OCI-LY1 (cell line): ENCODE data around the gene MECR.
A peak's percentile ranks its signal among the peaks of the same experiment; 100 is the strongest.

Source experiments
- H2AFZ ChIP-seq: fragments of 200-600 bp; sonication (generic), shearing (Covaris generic); 2 replicates; pipeline ENCODE4 v1.6.0; 2014; ENCODE audit warnings: antibody characterized with exemption, mild to moderate bottlenecking, low read length
- H3F3A ChIP-seq: fragments of 200-600 bp; sonication (generic), shearing (Covaris generic); 2 replicates; pipeline ENCODE4 v1.6.0; 2014; ENCODE audit warnings: mild to moderate bottlenecking, antibody characterized with exemption, low read length, moderate library complexity; ENCODE audit not compliant: insufficient read depth
- H3K27ac ChIP-seq: fragments of 200-600 bp; sonication (generic); 2 replicates; pipeline ENCODE4 v1.5.1; 2014; ENCODE audit warnings: low read length, mixed run types, mild to moderate bottlenecking, low read depth; ENCODE audit not compliant: poor library complexity, severe bottlenecking
- H3K27me3 ChIP-seq: fragments of 200-600 bp; sonication (generic); 2 replicates; pipeline ENCODE4 v1.6.0; 2014; ENCODE audit warnings: antibody characterized with exemption, mild to moderate bottlenecking, low read length, moderate library complexity; ENCODE audit not compliant: insufficient read depth
- H3K36me3 ChIP-seq: fragments of 200-600 bp; sonication (generic); 2 replicates; pipeline ENCODE4 v1.6.1; 2014; ENCODE audit warnings: mild to moderate bottlenecking, antibody characterized with exemption, low read length, moderate library complexity, mixed read lengths; ENCODE audit not compliant: insufficient read depth
- H3K4me1 ChIP-seq: fragments of 200-600 bp; sonication (generic); 2 replicates; pipeline ENCODE4 v1.5.1; 2014; ENCODE audit warnings: mild to moderate bottlenecking, low read length, moderate library complexity; ENCODE audit not compliant: insufficient read depth, severe bottlenecking
- H3K4me2 ChIP-seq: fragments of 200-600 bp; sonication (generic), shearing (Covaris generic); 2 replicates; pipeline ENCODE4 v1.6.1; 2014; ENCODE audit warnings: low read length
- H3K4me3 ChIP-seq: fragments of 200-600 bp; sonication (generic); 2 replicates; pipeline ENCODE4 v1.5.1; 2014; ENCODE audit warnings: low read length, low read depth, mild to moderate bottlenecking, mixed read lengths; ENCODE audit not compliant: poor library complexity, severe bottlenecking
- H3K79me2 ChIP-seq: fragments of 200-600 bp; shearing (Covaris generic); 2 replicates; pipeline ENCODE4 v1.6.1; 2016; ENCODE audit warnings: mixed run types, low read length, mixed read lengths; ENCODE audit not compliant: insufficient read depth
- H3K9ac ChIP-seq: fragments of 200-600 bp; sonication (generic), shearing (Covaris generic); 2 replicates; pipeline ENCODE4 v1.6.1; 2014; ENCODE audit warnings: mild to moderate bottlenecking, low read length, mixed read lengths
- H3K9me2 ChIP-seq: fragments of 200-600 bp; sonication (generic), shearing (Covaris generic); 2 replicates; pipeline ENCODE4 v1.6.1; 2014; ENCODE audit warnings: low read depth, mild to moderate bottlenecking, low read length, mixed read lengths
- H3K9me3 ChIP-seq: fragments of 200-600 bp; shearing (Covaris generic); 2 replicates; pipeline ENCODE4 v1.6.1; 2014; ENCODE audit warnings: low read length, mixed read lengths
- H4K20me1 ChIP-seq: fragments of 200-600 bp; sonication (generic), shearing (Covaris generic); 2 replicates; pipeline ENCODE4 v1.6.0; 2016; ENCODE audit warnings: mild to moderate bottlenecking, low read length; ENCODE audit not compliant: insufficient read depth
- CTCF ChIP-seq: fragments of 200-600 bp; sonication (generic), shearing (Covaris generic); IDR thresholded peaks from 2 replicates; pipeline ENCODE4 v1.5.1; 2017; ENCODE audit warnings: mild to moderate bottlenecking, antibody characterized with exemption, low read length, moderate library complexity, mixed read lengths
- EZH2 ChIP-seq: fragments of 200-600 bp; sonication (generic), shearing (Covaris generic); IDR thresholded peaks from 2 replicates; pipeline ENCODE4 v1.8.0; 2017; ENCODE audit warnings: borderline replicate concordance, mixed run types, mild to moderate bottlenecking, antibody characterized with exemption, low read length, moderate library complexity, mixed read lengths

The MECR gene

GRCh38 chr1:29179641-29180184, 51.0 kb downstream of the MECR start:
- Histone ChIP-seq H3K4me3 (peak overlapping the region; percentile 96), H2AFZ (no peak overlapping the region), H3F3A (no peaks in the 10 kb centered on the region), H3K79me2 (peaks cover 68% of the 10 kb centered on the region), H4K20me1 (peaks cover 7% of the 10 kb centered on the region), H3K9ac (peak overlapping the region; percentile 100), H3K36me3 (peaks cover 58% of the 10 kb centered on the region), H3K4me1 (peaks cover 42% of the 10 kb centered on the region), H3K9me2 (no peaks in the 10 kb centered on the region), H3K27ac (no peak overlapping the region), H3K9me3 (no peaks in the 10 kb centered on the region), H3K27me3 (no peaks in the 10 kb centered on the region), H3K4me2 (peak overlapping the region; percentile 100)
- no peak for TF ChIP-seq EZH2
- no peak for TF ChIP-seq CTCF

GRCh38 chr1:29177022-29177705, 53.6 kb downstream of the MECR start:
- Histone ChIP-seq H3K4me3 (no peak overlapping the region), H4K20me1 (peaks cover 7% of the 10 kb centered on the region), H3K79me2 (peaks cover 92% of the 10 kb centered on the region), H3K4me2 (no peak overlapping the region), H2AFZ (no peak overlapping the region), H3K9me3 (no peaks in the 10 kb centered on the region), H3K9ac (no peak overlapping the region), H3K36me3 (peaks cover 58% of the 10 kb centered on the region), H3K27me3 (no peaks in the 10 kb centered on the region), H3K4me1 (peaks cover 36% of the 10 kb centered on the region), H3K27ac (no peak overlapping the region), H3F3A (no peaks in the 10 kb centered on the region), H3K9me2 (no peaks in the 10 kb centered on the region)
- no peak for TF ChIP-seq EZH2
- no peak for TF ChIP-seq CTCF

GRCh38 chr1:29176576-29176975, 54.2 kb downstream of the MECR start:
- H3K36me3 ChIP-seq: peaks cover 60% of the 10 kb centered on the region
- TF ChIP-seq EZH2 (no peak), CTCF (no peak)
- H4K20me1 ChIP-seq: peaks cover 7% of the 10 kb centered on the region
- no peaks in the 10 kb centered on the region for H3K27me3 ChIP-seq
- no peaks in the 10 kb centered on the region for H3F3A ChIP-seq
- H3K79me2 ChIP-seq: peaks cover 98% of the 10 kb centered on the region
- H2AFZ ChIP-seq: no peak overlapping the region
- peaks cover 37% of the 10 kb centered on the region for H3K4me1 ChIP-seq
- H3K9ac ChIP-seq: no peak overlapping the region
- no peak overlapping the region for H3K4me3 ChIP-seq
- H3K9me2 ChIP-seq: no peaks in the 10 kb centered on the region
- no peak overlapping the region for H3K4me2 ChIP-seq
- H3K27ac ChIP-seq: no peak overlapping the region
- no peaks in the 10 kb centered on the region for H3K9me3 ChIP-seq
